H1 (cell line): ENCODE measurements around the gene OAT. TPM values are rescaled to one million over a fixed set of nuclear protein-coding genes. Genes with fewer than 3 reads are reported as not detected.

ENCODE experiments used
- ATF2 ChIP-seq: IDR thresholded peaks from 2 replicates; pipeline ENCODE4 v1.6.1; 2012; ENCODE audit warnings: low read length, inconsistent platforms
- ATF3 ChIP-seq: IDR thresholded peaks from 2 replicates; pipeline ENCODE4 v1.6.1; 2011; ENCODE audit warnings: low read depth, mild to moderate bottlenecking, low read length; ENCODE audit not compliant: insufficient read depth
- CTBP2 ChIP-seq: IDR thresholded peaks from 2 replicates; pipeline ENCODE4 v1.7.0; 2011; ENCODE audit warnings: borderline replicate concordance, mild to moderate bottlenecking, moderate library complexity, mixed read lengths, low read length; ENCODE audit not compliant: insufficient read depth, insufficient read length
- EZH2 ChIP-seq: fragments of 200-600 bp; sonication (generic); IDR thresholded peaks from 2 replicates; pipeline ENCODE4 v1.7.1; 2012; ENCODE audit warnings: low read depth, mild to moderate bottlenecking, moderate library complexity, low read length, inconsistent platforms; ENCODE audit not compliant: severe bottlenecking
- HDAC6 ChIP-seq: IDR thresholded peaks from one replicate; pipeline ENCODE4 v1.7.1; 2012; ENCODE audit warnings: low read depth, mild to moderate bottlenecking, inconsistent platforms, low read length, moderate library complexity
- KDM4A ChIP-seq: IDR thresholded peaks from one replicate; pipeline ENCODE4 v1.7.1; 2012; ENCODE audit warnings: low read depth, mild to moderate bottlenecking, moderate library complexity, low read length, inconsistent platforms; ENCODE audit not compliant: severe bottlenecking
- MAX ChIP-seq: IDR thresholded peaks from 2 replicates; pipeline ENCODE4 v1.6.1; 2012; ENCODE audit warnings: inconsistent platforms
- POLR2AphosphoS5 ChIP-seq: IDR thresholded peaks from 2 replicates; pipeline ENCODE4 v1.6.1; 2011; ENCODE audit warnings: low read depth, low read length
- RBBP5 ChIP-seq: IDR thresholded peaks from 2 replicates; pipeline ENCODE4 v1.7.1; 2012; ENCODE audit warnings: low read depth, mild to moderate bottlenecking, inconsistent platforms, low read length, moderate library complexity, borderline replicate concordance
- RFX5 ChIP-seq: IDR thresholded peaks from 2 replicates; pipeline ENCODE4 v1.6.1; 2011; ENCODE audit warnings: low read depth, low read length, improper control_type of control experiment, borderline replicate concordance
- SAP30 ChIP-seq: fragments of 300-600 bp; sonication (generic); IDR thresholded peaks from 2 replicates; pipeline ENCODE4 v1.7.1; 2012; ENCODE audit warnings: low read length, moderate library complexity, mild to moderate bottlenecking, inconsistent platforms; ENCODE audit not compliant: insufficient read depth, insufficient replicate concordance
- SUZ12 ChIP-seq: fragments of 200-600 bp; sonication (generic); IDR thresholded peaks from 2 replicates; pipeline ENCODE4 v1.6.1; 2012; ENCODE audit warnings: mild to moderate bottlenecking, inconsistent platforms, low read length, moderate library complexity, mixed read lengths
- polyA plus RNA-seq, 7 experiments: library from polyadenylated mRNA; depleted of rRNA in 3 of 7; stranded (reverse) in 5 of 7; unstranded in 2 of 7; fragments of >200 nt in 5 of 7; fragments of 200-250 nt in 2 of 7; gene quantifications; 1 replicate in 5 of 7; 2 replicates in 1 of 7; 4 replicates in 1 of 7; pipeline versions ENCODE4 v1.2.1 to v1.2.3, GENCODE V29; 2011 to 2013; ENCODE audit warnings: missing spikeins in 2 of 7, mixed read lengths in 2 of 7
- total RNA-seq: library from RNA; stranded (reverse); fragmentation: NEBNext Ultra II Directional; extraction: Animal tissue kit (Norgen Biotek cat#: 25700); gene quantifications from 2 replicates; pipeline ENCODE4 v1.2.1, GENCODE V29; 2021

The OAT gene
- total and polyA plus RNA-seq, 2 of the 8 experiments (the other 6 are each of a cell fraction or from before 2014, with no cell fraction given): 67.8 to 121 TPM

GRCh38 chr10:124447751-124448466 is 29.2 kb upstream of the OAT start (continued):
- no peak for TF ChIP-seq ATF2
- no peak for TF ChIP-seq CTBP2
- TF ChIP-seq RBBP5: 0 out of 2 replicates have a peak, but pooled peaks have one; percentile 13
- TF ChIP-seq KDM4A: peak; percentile 87
- TF ChIP-seq POLR2AphosphoS5: no peak
- no peak for TF ChIP-seq ATF3
- TF ChIP-seq SUZ12: 0 out of 2 replicates have a peak, but pooled peaks have one; percentile 50
- TF ChIP-seq RFX5: no peak
- no peak for TF ChIP-seq HDAC6
- TF ChIP-seq MAX: peak; percentile 90
- TF ChIP-seq EZH2: no peak
- peak; percentile 64 for TF ChIP-seq SAP30
- TF ChIP-seq, all 59 proteins: peak for 8
